Calu3 (cell line): ENCODE results near the gene KRT81. TPM values are rescaled to one million over a fixed set of nuclear protein-coding genes. Genes with fewer than 3 reads are reported as not detected.
"Not testable (repeated sequence)": the region's sequence is repeated elsewhere in the genome, so short reads cannot be mapped to it uniquely, and the experiment has no call there.

Source experiments
- BruUV-seq: library from RNA; stranded (reverse); fragments of 400-500 nt; replicated peaks from 2 replicates; lab custom pipeline; 2021; lab: Mats Ljungman, UMichigan
- CTCF ChIA-PET: fragments of 300-600 bp; sonication (Branson Sonifier 250); formaldehyde crosslinking; loops from one replicate; lab custom pipeline; 2022; ENCODE audit warnings: antibody characterized with exemption; lab: Charles Lee
- DNase-seq: peaks from one replicate; pipeline ENCODE4 v3.0.0; 2022
- H3K27ac Mint-ChIP-seq: one replicate; pipeline ENCODE4 v1.8.0; 2022; ENCODE audit warnings: mixed read lengths; ENCODE audit not compliant: unreplicated experiment
- H3K27me3 Mint-ChIP-seq: one replicate; pipeline ENCODE4 v1.8.0; 2022; ENCODE audit warnings: mixed read lengths; ENCODE audit not compliant: unreplicated experiment
- H3K36me3 Mint-ChIP-seq: one replicate; pipeline ENCODE4 v1.8.0; 2022; ENCODE audit warnings: mild to moderate bottlenecking, moderate library complexity, mixed read lengths; ENCODE audit not compliant: insufficient read depth, unreplicated experiment
- H3K4me1 Mint-ChIP-seq: one replicate; pipeline ENCODE4 v1.8.0; 2022; ENCODE audit warnings: mild to moderate bottlenecking, low read depth, mixed read lengths; ENCODE audit not compliant: unreplicated experiment
- H3K4me3 Mint-ChIP-seq: one replicate; pipeline ENCODE4 v1.8.0; 2022; ENCODE audit warnings: mild to moderate bottlenecking, low read depth, moderate library complexity, mixed read lengths; ENCODE audit not compliant: unreplicated experiment
- H3K9me3 Mint-ChIP-seq: one replicate; pipeline ENCODE4 v1.8.0; 2022; ENCODE audit warnings: low read depth, mixed read lengths; ENCODE audit not compliant: unreplicated experiment
- intact Hi-C: fragments of 100-400 bp; cut with micrococcal nuclease; formaldehyde crosslinking; loops from one replicate; pipeline ENCODE4 v1.10.0; 2022; ENCODE audit not compliant: unreplicated experiment
- total RNA-seq: library from RNA; stranded (reverse); gene quantifications from 2 replicates; pipeline ENCODE4 v1.2.3, GENCODE V29; 2022
- TF ChIP-seq, protein P1 (sequence below): fragments of 200-600 bp; IDR thresholded peaks from one replicate; pipeline ENCODE4 v1.8.0; 2022; ENCODE audit warnings: antibody characterized with exemption; ENCODE audit not compliant: unreplicated experiment

The KRT81 gene
- total RNA-seq, 1 experiment from 2014 or later, result 0.28 TPM

DNA sequence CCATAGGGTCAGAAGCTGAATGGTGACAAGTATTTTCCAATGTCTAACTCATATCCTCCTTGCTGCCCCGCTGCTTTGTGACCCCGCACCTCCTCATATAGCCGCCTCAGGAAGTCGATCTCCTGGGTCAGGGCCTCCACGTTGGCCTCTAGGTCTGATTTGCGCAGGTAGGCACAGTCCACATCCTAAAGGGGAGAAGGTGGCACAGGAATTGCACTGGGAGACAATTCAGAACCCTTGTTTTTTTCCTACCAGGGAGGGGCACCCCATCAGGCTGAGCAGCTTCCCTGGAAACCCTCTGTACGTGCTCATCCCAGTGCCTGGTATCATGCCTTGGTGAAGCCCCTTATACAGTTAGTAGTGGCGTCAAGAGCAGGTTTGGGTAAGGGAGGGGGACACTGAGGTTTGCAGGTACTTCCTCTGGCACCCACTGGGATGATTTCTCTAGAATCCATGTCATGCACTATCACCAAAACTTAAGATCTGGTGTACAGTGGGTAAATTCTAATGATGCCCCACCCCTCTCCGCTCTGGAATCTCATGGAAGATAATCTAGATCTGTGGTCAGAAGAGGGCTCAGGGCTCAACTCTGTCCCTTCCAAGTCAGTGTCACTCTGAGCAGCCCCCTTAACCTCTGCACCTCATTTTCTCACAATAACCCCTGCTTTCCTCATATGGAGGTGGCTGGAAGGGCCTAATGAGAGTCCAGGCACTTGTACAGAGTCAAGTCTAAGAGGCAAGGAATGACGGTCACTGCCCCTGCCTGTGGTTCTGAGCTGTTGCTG, 37.0 kb downstream of the KRT81 start:
- intact Hi-C loops, result no loop called here
- CTCF ChIA-PET, result interaction anchor here (0.7 to 1.4 kb wide), 2 partner anchors 17 to 74 kb away, joined by 3 read pairs; no protein-coding TSS in a partner anchor
- peaks cover 91% of the 10 kb centered on the region for H3K36me3 Mint-ChIP-seq
- DNase-seq, result peak; percentile 12
- H3K27me3 Mint-ChIP-seq, result peaks cover 12% of the 10 kb centered on the region
- no peaks in the 10 kb centered on the region for H3K9me3 Mint-ChIP-seq
- H3K4me1 Mint-ChIP-seq, result peaks cover 22% of the 10 kb centered on the region
- H3K4me3 Mint-ChIP-seq, result no peak overlapping the region
- TF ChIP-seq, protein P1, sequence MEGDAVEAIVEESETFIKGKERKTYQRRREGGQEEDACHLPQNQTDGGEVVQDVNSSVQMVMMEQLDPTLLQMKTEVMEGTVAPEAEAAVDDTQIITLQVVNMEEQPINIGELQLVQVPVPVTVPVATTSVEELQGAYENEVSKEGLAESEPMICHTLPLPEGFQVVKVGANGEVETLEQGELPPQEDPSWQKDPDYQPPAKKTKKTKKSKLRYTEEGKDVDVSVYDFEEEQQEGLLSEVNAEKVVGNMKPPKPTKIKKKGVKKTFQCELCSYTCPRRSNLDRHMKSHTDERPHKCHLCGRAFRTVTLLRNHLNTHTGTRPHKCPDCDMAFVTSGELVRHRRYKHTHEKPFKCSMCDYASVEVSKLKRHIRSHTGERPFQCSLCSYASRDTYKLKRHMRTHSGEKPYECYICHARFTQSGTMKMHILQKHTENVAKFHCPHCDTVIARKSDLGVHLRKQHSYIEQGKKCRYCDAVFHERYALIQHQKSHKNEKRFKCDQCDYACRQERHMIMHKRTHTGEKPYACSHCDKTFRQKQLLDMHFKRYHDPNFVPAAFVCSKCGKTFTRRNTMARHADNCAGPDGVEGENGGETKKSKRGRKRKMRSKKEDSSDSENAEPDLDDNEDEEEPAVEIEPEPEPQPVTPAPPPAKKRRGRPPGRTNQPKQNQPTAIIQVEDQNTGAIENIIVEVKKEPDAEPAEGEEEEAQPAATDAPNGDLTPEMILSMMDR, result no peak
- peak overlapping the region; percentile 96 for H3K27ac Mint-ChIP-seq
- no TSS peak for BruUV-seq

DNA sequence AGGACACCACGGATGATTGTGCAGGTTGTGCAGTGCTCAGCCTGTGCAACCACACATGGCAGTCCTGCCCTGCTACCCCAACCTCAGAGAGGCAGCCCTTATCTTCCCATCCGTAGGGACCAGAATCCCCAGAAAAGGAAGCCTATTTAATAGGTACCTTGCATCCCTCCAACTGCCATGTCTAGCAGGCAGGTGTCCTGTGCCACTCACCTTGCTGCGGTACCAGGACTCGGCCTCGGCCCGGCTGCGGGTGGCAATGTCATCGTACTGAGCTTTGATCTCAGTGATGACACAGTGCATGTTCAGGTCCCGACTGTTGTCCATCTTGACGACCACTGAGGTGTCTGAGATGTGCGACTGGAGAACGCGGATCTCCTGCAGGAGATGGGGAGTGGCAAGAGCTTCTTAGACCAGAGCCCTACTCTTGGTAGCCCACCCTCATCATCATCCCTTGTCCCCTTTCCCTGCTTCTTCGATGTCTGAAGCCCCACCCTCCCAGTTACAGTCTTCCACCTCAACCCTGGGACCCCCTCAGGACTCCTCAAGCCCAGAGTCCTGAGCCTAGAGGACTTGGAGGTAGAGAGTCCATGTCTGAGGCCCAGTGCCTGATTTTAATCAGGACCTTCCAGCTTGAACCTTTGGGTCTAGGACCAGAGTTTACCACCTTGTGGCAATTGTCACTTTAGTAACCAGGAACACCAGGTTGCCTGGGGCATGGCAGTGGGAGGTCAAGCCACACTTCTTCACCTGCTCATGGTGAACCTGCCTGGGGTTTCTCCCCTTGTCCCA, 37.7 kb downstream of the KRT81 start:
- Mint-ChIP-seq H3K4me3 (peak overlapping the region; percentile 34), H3K4me1 (peaks cover 25% of the 10 kb centered on the region), H3K9me3 (no peaks in the 10 kb centered on the region), H3K27ac (peak overlapping the region; percentile 96), H3K36me3 (peaks cover 98% of the 10 kb centered on the region), H3K27me3 (peaks cover 12% of the 10 kb centered on the region)
- peak; percentile 41 for DNase-seq
- intact Hi-C loops, result no loop called here
- BruUV-seq, result no TSS peak
- CTCF ChIA-PET, result interaction anchor here (1.0 to 1.4 kb wide), 2 partner anchors 26 to 74 kb away, joined by 3 to 4 read pairs; no protein-coding TSS in a partner anchor
- TF ChIP-seq, protein P1, result no peak

DNA sequence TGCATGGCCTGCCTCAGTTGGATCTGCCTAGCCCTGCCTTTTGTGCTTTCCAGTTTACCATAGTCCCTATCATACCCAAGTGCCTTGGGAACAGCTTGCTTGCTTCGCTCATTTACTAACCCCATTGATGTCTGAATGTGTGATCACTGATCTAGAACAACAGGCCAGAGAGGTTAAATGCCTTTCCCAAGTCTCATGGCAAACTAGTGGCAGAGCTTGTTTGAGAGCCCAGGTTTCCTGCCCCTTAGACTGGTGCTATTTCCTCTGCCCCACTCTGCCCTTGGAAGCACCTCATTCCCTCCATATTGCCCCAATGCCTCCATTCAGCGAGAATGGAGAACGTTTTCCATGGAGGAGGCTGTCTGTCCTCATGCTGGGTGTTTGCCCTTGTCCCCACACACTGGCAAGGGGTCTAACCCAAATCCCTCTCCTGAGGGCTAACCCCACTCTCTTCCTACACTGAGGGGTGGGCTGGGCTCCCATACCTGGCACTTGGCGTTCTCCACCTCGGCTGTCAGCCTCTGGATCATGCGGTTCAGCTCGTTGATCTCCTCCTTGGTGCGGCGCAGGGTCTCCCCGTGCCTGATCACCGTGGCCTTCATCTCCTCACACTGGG, 38.5 kb downstream of the KRT81 start:
- H3K36me3 Mint-ChIP-seq, result peaks cover 98% of the 10 kb centered on the region
- no peaks in the 10 kb centered on the region for H3K9me3 Mint-ChIP-seq
- H3K4me1 Mint-ChIP-seq, result peaks cover 29% of the 10 kb centered on the region
- DNase-seq, result peak; percentile 8
- CTCF ChIA-PET, result interaction anchor here (1.0 to 1.4 kb wide), 2 partner anchors 26 to 75 kb away, joined by 3 to 4 read pairs; no protein-coding TSS in a partner anchor
- peak overlapping the region; percentile 34 for H3K4me3 Mint-ChIP-seq
- BruUV-seq, result no TSS peak
- peak overlapping the region; percentile 96 for H3K27ac Mint-ChIP-seq
- TF ChIP-seq, protein P1, result no peak
- peaks cover 12% of the 10 kb centered on the region for H3K27me3 Mint-ChIP-seq
- intact Hi-C loops, result no loop called here

DNA sequence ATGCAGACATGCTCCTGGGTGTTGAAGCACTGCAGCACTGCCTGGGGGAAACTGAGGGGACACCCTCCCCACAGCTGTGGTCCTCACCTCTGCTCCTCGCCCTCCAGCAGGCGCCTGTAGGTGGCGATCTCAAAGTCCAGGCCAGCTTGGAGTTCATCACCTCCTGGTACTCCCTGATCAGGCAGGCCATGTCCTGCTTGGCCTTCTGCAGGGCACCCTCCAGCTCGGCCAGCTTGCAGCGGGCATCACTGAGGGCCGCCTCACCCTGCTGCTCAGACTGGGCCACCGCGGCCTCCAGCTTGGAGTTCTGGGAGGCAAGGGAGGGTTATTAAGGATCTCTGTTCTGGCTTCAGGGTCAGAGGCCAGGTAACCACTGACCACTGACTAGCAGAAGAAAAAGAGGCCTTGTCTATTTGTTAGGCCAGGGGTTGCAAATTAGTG, 39.1 kb downstream of the KRT81 start:
- CTCF ChIA-PET, result interaction anchor here (0.9 to 1.0 kb wide), 2 partner anchors 26 to 27 kb away, joined by 3 to 4 read pairs; no protein-coding TSS in a partner anchor
- H3K36me3 Mint-ChIP-seq, result peaks cover 99% of the 10 kb centered on the region
- H3K4me3 Mint-ChIP-seq, result peak overlapping the region; percentile 34
- H3K9me3 Mint-ChIP-seq, BruUV-seq, intact Hi-C loops: not testable (repeated sequence)
- H3K27me3 Mint-ChIP-seq, result peaks cover 12% of the 10 kb centered on the region
- peak overlapping the region; percentile 96 for H3K27ac Mint-ChIP-seq
- peaks cover 36% of the 10 kb centered on the region for H3K4me1 Mint-ChIP-seq
- DNase-seq, result peak; percentile 46
